Measurements from ENCODE around the gene LRCOL1.

DNA sequence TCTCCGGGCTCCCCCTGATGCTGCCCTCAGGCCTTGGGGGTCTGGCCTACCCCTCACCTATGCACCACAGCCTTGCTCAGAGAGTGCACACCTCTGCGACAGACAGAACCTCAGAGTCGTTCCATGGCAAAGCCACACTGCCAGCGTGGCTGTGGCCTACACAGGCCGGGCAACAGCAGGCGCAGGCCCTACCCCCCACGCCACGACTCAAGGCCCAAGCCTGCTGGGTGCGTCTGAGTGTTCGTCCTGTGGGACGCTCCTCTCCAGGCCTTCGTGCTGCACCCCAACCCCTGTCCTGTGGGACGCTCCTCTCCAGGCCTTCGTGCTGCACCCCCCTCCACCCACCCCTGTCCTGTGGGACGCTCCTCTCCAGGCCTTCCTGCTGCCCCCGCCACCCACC lies 54.2 kb downstream of the LRCOL1 start:
- TF ChIP-seq CTCF (IDR thresholded peaks at IDR 0.05) (no peak), POLR2A (IDR thresholded peaks at IDR 0.05) (no peak), POLR2AphosphoS5 (IDR thresholded peaks at IDR 0.05) (no peak)

Data from prostate gland (tissue), 2 donors.